Measurements from ENCODE around the gene RIOK1.
A peak's percentile ranks its signal among the peaks of the same experiment; 100 is the strongest.

The RIOK1 gene

GRCh38 chr6:7431674-7432390 is 42.2 kb downstream of the RIOK1 start:
- DNase-seq (ENCODE audit: low read depth) = peak; percentile 30

GRCh38 chr6:7432391-7433120 is 42.9 kb downstream of the RIOK1 start:
- no peak overlapping the region for H3K4me3 ChIP-seq (replicated peaks; ENCODE audit: low read depth, low read length)
- no peak for DNase-seq (ENCODE audit: low read depth)
- TF ChIP-seq CTCF (IDR thresholded peaks at IDR 0.05; ENCODE audit: low read length, missing control alignments) = no peak

More at GRCh38 chr6:7431674-7432390, 42.2 kb downstream of the RIOK1 start:
- TF ChIP-seq CTCF (IDR thresholded peaks at IDR 0.05; ENCODE audit: low read length, missing control alignments) = no peak
- no peak overlapping the region for H3K4me3 ChIP-seq (replicated peaks; ENCODE audit: low read depth, low read length)

GRCh38 chr6:7433121-7433617 is 43.6 kb downstream of the RIOK1 start:
- H3K4me3 ChIP-seq (replicated peaks; ENCODE audit: low read depth, low read length) = no peak overlapping the region
- DNase-seq (ENCODE audit: low read depth) = no peak
- no peak for TF ChIP-seq CTCF (IDR thresholded peaks at IDR 0.05; ENCODE audit: low read length, missing control alignments)

- no peak for TF ChIP-seq CTCF (IDR thresholded peaks at IDR 0.05; ENCODE audit: low read length, missing control alignments)
- DNase-seq (ENCODE audit: low read depth) = no peak
- no peak overlapping the region for H3K4me3 ChIP-seq (replicated peaks; ENCODE audit: low read depth, low read length)
Measured at GRCh38 chr6:7434672-7435071, 45.1 kb downstream of the RIOK1 start.

GRCh38 chr6:7438011-7438410 is 48.4 kb downstream of the RIOK1 start:
- no peak for TF ChIP-seq CTCF (IDR thresholded peaks at IDR 0.05; ENCODE audit: low read length, missing control alignments)
- no peak overlapping the region for H3K4me3 ChIP-seq (replicated peaks; ENCODE audit: low read depth, low read length)
- no peak for DNase-seq (ENCODE audit: low read depth)

GRCh38 chr6:7439228-7439627 is 49.6 kb downstream of the RIOK1 start:
- no peak for TF ChIP-seq CTCF (IDR thresholded peaks at IDR 0.05; ENCODE audit: low read length, missing control alignments)
- DNase-seq (ENCODE audit: low read depth) = no peak
- no peak overlapping the region for H3K4me3 ChIP-seq (replicated peaks; ENCODE audit: low read depth, low read length)
